ENCODE measurements around the gene DGKZ. TPM values are rescaled to one million over a fixed set of nuclear protein-coding genes. Genes with fewer than 3 reads are reported as not detected.

Gene DGKZ
- total and polyA plus RNA-seq, 2 donors (not counting 3 experiments of a cell fraction or from before 2014, with no cell fraction given) = 88.8 to 127 TPM

- Histone ChIP-seq H3K27me3 (ENCODE audit: control insufficient read depth in 2 of 2, insufficient read depth in 2 of 2, low read length in 2 of 2) (no peaks in the 10 kb centered on the region), H3K9me3 (replicated peaks; ENCODE audit: control insufficient read depth, insufficient read depth, low read length) (no peaks in the 10 kb centered on the region), H3K27ac (ENCODE audit: insufficient read depth, low read depth, low read length) (no peak overlapping the region), H3K9ac (replicated peaks; ENCODE audit: extremely low read depth, insufficient read depth, low read length) (no peak overlapping the region), H3K9me1 (replicated peaks; ENCODE audit: control insufficient read depth, extremely low read depth, insufficient read depth, low read length) (no peaks in the 10 kb centered on the region), H3K4me2 (ENCODE audit: insufficient read depth, low read length) (no peak overlapping the region), H2AFZ (ENCODE audit: low read depth, low read length) (no peak overlapping the region), H3K36me3 (ENCODE audit: control insufficient read depth in 2 of 2, extremely low read depth in 1 of 2, insufficient read depth in 2 of 2, low read length in 2 of 2) (peaks cover 0 to 2% of the 10 kb centered on the region in 2 experiments), H3K4me1 (ENCODE audit: control insufficient read depth, extremely low read depth, insufficient read depth, low read length) (peaks cover 34% of the 10 kb centered on the region), H3K79me2 (ENCODE audit: control insufficient read depth, insufficient read depth, low read length) (peaks cover 36% of the 10 kb centered on the region), H3K4me3 (replicated peaks in 1 of 3; ENCODE audit: insufficient read depth in 1 of 3, low read depth in 1 of 3, low read length in 3 of 3) (no peak overlapping the region), H4K20me1 (replicated peaks; ENCODE audit: control insufficient read depth, extremely low read depth, insufficient read depth, low read length) (no peaks in the 10 kb centered on the region)
- TF ChIP-seq POLR2AphosphoS5 (IDR thresholded peaks at IDR 0.05; ENCODE audit: insufficient read depth, low read depth, low read length) = no peak
- intact Hi-C loops (cut with micrococcal nuclease) = no loop called here
- POLR2A ChIA-PET = interaction anchor here (0.6 kb wide), 1 partner anchor 373 kb away, joined by 4 read pairs; no protein-coding TSS in a partner anchor
- dilution Hi-C loops (cut with MboI; ENCODE audit: extremely low pct_ligation_motif_present, low sequenced_read_pairs) = no loop called here
- BruUV-seq (replicated peaks) = no TSS peak
- CTCF ChIA-PET = interaction anchor here (1.0 to 11.6 kb wide), 8 partner anchors 9 to 165 kb away, joined by 3 to 200 read pairs (median 3); partner anchors contain the start of gene DGKZ
- no peak for FAIRE-seq
- no peak for DNase-seq (ENCODE audit: low read depth, low spot score)
These were observed 17.5 kb downstream of the DGKZ start for GRCh38 chr11:46364791-46365190.

- no peak for TF ChIP-seq CTCF (IDR thresholded peaks at IDR 0.05; ENCODE audit: extremely low read depth in 1 of 2, insufficient read depth in 1 of 2, low read depth in 1 of 2, low read length in 2 of 2)
- FAIRE-seq = no peak
- BruUV-seq (replicated peaks) = no TSS peak
- intact Hi-C loops (cut with micrococcal nuclease) (no loop called here), dilution Hi-C loops (cut with MboI; ENCODE audit: extremely low pct_ligation_motif_present, low sequenced_read_pairs) (no loop called here)
- H3K9me1 ChIP-seq (replicated peaks; ENCODE audit: control insufficient read depth, extremely low read depth, insufficient read depth, low read length) = no peaks in the 10 kb centered on the region
- no peak overlapping the region for H3K9ac ChIP-seq (replicated peaks; ENCODE audit: extremely low read depth, insufficient read depth, low read length)
- H3K4me2 ChIP-seq (ENCODE audit: insufficient read depth, low read length) = no peak overlapping the region
- DNase-seq (ENCODE audit: low read depth, low spot score) = no peak
- H3K9me3 ChIP-seq (replicated peaks; ENCODE audit: control insufficient read depth, insufficient read depth, low read length) = no peaks in the 10 kb centered on the region
- POLR2A ChIA-PET = no interaction called here
- peaks cover 30% of the 10 kb centered on the region for H3K79me2 ChIP-seq (ENCODE audit: control insufficient read depth, insufficient read depth, low read length)
- H2AFZ ChIP-seq (ENCODE audit: low read depth, low read length) = no peak overlapping the region
- H4K20me1 ChIP-seq (replicated peaks; ENCODE audit: control insufficient read depth, extremely low read depth, insufficient read depth, low read length) = no peaks in the 10 kb centered on the region
- no peak overlapping the region for H3K4me3 ChIP-seq (replicated peaks in 1 of 3; ENCODE audit: insufficient read depth in 1 of 3, low read depth in 1 of 3, low read length in 3 of 3)
- peaks cover 29% of the 10 kb centered on the region for H3K4me1 ChIP-seq (ENCODE audit: control insufficient read depth, extremely low read depth, insufficient read depth, low read length)
- no peaks in the 10 kb centered on the region for H3K27me3 ChIP-seq (ENCODE audit: control insufficient read depth in 2 of 2, insufficient read depth in 2 of 2, low read length in 2 of 2)
- no peak overlapping the region for H3K27ac ChIP-seq (ENCODE audit: insufficient read depth, low read depth, low read length)
- peaks cover 0 to 7% of the 10 kb centered on the region in 2 experiments for H3K36me3 ChIP-seq (ENCODE audit: control insufficient read depth in 2 of 2, extremely low read depth in 1 of 2, insufficient read depth in 2 of 2, low read length in 2 of 2)
- CTCF ChIA-PET = interaction anchor here (0.8 to 11.6 kb wide), 5 partner anchors 14 to 163 kb away, joined by 3 to 200 read pairs (median 3); partner anchors contain the start of gene DGKZ
These were observed 19.0 kb downstream of the DGKZ start for GRCh38 chr11:46366260-46366659.
